Testis (tissue), 2 donors: Measurements from ENCODE around the gene VPS35L.

Experiments used
- POLR2A ChIP-seq: fragments of 450-650 bp; IDR thresholded peaks from one replicate; pipeline ENCODE4 v1.6.1; 2017; ENCODE audit warnings: antibody characterized with exemption, mild to moderate bottlenecking, moderate library complexity
- TF ChIP-seq, protein P1 (sequence below), 3 experiments: fragments of 450-650 bp in 2 of 3; fragments of 200-600 bp in 1 of 3; sonication (generic) in 1 of 3; IDR thresholded peaks; one replicate each; pipeline ENCODE4 v1.5.1; 2016 to 2019; ENCODE audit warnings: antibody characterized with exemption in 3 of 3, mild to moderate bottlenecking in 2 of 3, moderate library complexity in 1 of 3

DNA sequence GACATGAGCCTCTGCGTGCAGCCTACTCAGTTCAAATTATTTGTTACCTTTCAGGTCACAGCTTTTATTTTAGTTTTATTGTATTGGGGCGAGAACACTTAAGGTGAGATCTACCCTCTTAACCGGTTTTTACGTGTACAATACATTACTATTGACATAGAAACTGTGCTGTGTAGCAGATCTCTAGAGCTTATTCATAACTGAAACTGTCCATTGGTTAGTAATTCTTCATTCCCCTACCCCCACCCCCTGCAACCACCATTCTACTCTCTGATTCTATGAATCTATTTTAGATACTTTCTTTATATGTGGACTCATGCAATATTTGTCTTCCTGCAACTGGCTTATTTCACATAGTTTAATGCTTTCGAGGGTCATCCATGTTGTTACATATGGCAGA, 119.0 kb downstream of the VPS35L start:
- TF ChIP-seq POLR2A: no peak
- TF ChIP-seq, protein P1, sequence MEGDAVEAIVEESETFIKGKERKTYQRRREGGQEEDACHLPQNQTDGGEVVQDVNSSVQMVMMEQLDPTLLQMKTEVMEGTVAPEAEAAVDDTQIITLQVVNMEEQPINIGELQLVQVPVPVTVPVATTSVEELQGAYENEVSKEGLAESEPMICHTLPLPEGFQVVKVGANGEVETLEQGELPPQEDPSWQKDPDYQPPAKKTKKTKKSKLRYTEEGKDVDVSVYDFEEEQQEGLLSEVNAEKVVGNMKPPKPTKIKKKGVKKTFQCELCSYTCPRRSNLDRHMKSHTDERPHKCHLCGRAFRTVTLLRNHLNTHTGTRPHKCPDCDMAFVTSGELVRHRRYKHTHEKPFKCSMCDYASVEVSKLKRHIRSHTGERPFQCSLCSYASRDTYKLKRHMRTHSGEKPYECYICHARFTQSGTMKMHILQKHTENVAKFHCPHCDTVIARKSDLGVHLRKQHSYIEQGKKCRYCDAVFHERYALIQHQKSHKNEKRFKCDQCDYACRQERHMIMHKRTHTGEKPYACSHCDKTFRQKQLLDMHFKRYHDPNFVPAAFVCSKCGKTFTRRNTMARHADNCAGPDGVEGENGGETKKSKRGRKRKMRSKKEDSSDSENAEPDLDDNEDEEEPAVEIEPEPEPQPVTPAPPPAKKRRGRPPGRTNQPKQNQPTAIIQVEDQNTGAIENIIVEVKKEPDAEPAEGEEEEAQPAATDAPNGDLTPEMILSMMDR (IDR thresholded peaks at IDR 0.05): no peak
